Epidermal melanocyte (primary cell): ENCODE measurements around the gene DPM3.
"Not testable (repeated sequence)": the region's sequence is repeated elsewhere in the genome, so short reads cannot be mapped to it uniquely, and the experiment has no call there.

Experiments used
- DNase-seq: peaks from one replicate; pipeline ENCODE4 v3.0.0; 2011; ENCODE audit warnings: low spot score; ENCODE audit not compliant: insufficient read length

The DPM3 gene

GRCh38 chr1:155139895-155140629 is at the start of gene DPM3:
TSS of gene DPM3 (minus strand) at chr1:155140531. CDS start at chr1:155140240, 291 bp downstream.
- DNase-seq: peak; percentile 90

- DNase-seq: not testable (repeated sequence)
Measured at GRCh38 chr1:155189926-155190325, 49.6 kb upstream of the DPM3 start.

GRCh38 chr1:155188268-155188667 is 47.9 kb upstream of the DPM3 start:
- no peak for DNase-seq

GRCh38 chr1:155187456-155187891 is 47.1 kb upstream of the DPM3 start:
- no peak for DNase-seq

GRCh38 chr1:155186794-155187455 is 46.6 kb upstream of the DPM3 start:
- no peak for DNase-seq

- DNase-seq: no peak
Measured at GRCh38 chr1:155186067-155186793, 45.9 kb upstream of the DPM3 start.

- DNase-seq: no peak
Measured at GRCh38 chr1:155185783-155186066, 45.4 kb upstream of the DPM3 start.

GRCh38 chr1:155184835-155185782 is 44.8 kb upstream of the DPM3 start:
- no peak for DNase-seq

- no peak for DNase-seq
Measured at GRCh38 chr1:155184351-155184811, 44.0 kb upstream of the DPM3 start.

GRCh38 chr1:155183775-155184221 is 43.5 kb upstream of the DPM3 start:
- DNase-seq: no peak

- DNase-seq: no peak
Measured at GRCh38 chr1:155182052-155182550, 41.8 kb upstream of the DPM3 start.

GRCh38 chr1:155181371-155182051 is 41.2 kb upstream of the DPM3 start:
- no peak for DNase-seq

- DNase-seq: no peak
Measured at GRCh38 chr1:155179112-155180031, 39.0 kb upstream of the DPM3 start.

GRCh38 chr1:155178441-155179111 is 38.2 kb upstream of the DPM3 start:
- no peak for DNase-seq

- DNase-seq: no peak
Measured at GRCh38 chr1:155177918-155178281, 37.6 kb upstream of the DPM3 start.

- DNase-seq: no peak
Measured at GRCh38 chr1:155177192-155177917, 37.0 kb upstream of the DPM3 start.

- DNase-seq: peak; percentile 99
Measured at GRCh38 chr1:155176544-155177071, 36.3 kb upstream of the DPM3 start.

GRCh38 chr1:155175927-155176371 is 35.6 kb upstream of the DPM3 start:
- DNase-seq: no peak
